DMS 273 (cell line): Measurements from ENCODE around the gene ARHGEF9.
A peak's percentile ranks its signal among the peaks of the same experiment; 100 is the strongest.

Experiments
- DNase-seq: peaks from one replicate; lab custom pipeline; 2025; ENCODE audit not compliant: unreplicated experiment; lab: John Stamatoyannopoulos, UW

ARHGEF9 gene

DNA sequence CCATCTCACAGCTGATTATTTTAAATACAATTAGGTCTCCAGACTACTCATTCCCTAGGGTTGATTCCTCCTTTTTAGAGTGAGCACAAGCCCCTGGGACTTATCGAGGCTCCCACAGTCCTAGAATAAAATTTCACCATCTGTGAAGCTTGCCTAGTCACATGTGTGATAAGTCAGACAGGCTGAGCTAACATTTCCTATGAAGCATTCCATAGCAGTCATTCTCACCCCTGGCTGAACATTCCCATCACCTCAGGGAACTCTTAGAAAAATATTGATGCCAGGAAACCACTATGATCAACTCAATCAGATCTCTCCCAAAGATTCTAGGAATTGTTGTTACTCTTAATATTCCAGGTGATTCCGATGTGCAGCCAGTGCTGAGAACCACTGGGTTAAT lies 37.7 kb downstream of the ARHGEF9 start:
- DNase-seq: peak; percentile 34

DNA sequence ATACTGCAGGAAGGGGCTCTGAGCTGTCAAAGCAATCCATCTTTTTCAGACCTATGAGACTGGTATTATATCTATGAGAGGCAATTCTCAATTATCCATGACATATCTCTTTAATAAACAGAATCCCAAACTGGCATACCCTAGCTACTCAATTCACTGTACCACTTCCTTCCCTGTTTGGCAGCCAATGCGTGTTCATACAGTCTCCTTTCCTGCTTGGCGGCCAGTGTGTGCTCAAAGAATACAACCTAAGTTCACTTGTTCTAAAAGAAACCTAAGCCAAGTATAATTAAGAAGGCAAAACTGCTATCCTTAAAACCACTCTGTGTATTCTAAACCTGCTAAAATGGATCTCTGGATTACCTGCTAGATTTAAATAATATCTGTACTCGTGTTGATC lies 38.3 kb downstream of the ARHGEF9 start:
- DNase-seq: no peak

DNA sequence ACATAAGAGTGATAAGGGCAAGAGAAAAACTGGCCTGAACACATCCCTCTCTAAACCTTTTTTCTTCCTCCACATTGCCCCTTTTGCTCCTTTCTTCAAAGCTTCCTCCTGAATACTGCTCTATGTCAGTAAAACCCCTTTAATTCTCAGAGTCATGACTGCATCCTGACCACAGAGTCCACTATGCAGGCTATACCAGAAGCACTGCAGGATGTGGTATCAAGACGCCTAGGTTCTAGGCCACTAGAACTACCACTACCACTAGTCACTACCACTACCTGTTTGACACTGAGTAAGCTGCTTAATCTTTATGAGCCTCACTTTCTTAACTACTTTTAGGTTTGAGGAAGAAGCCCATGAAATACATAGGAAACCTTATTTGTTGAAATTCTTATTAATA lies 38.7 kb downstream of the ARHGEF9 start:
- no peak for DNase-seq

DNA sequence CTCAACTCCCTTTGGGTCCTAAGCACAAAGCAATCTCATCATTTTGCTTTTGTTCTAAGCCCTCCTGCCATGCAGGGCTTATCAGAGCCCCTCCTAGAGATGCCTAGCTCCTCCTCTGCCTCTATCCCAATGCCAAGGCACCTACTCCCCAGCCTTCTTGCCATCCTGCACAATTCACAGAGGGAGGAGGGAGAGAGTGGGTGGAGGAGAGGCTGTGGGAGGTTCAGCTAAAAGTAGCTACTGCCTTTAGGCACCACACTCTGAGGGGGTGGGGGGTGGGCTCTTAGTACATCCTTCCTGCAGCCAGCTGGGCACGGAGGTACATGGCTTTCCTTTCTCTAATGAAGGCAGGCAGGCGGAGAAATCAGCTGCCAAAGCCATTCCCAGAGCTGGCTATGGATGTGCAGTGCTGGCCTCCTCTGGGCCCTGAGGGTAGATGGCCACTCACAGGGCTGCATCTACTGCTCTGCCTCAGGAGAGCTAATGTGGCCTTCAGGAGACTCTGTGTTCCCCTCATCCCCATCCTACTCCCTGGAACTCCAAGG lies 40.1 kb downstream of the ARHGEF9 start:
- DNase-seq: no peak

DNA sequence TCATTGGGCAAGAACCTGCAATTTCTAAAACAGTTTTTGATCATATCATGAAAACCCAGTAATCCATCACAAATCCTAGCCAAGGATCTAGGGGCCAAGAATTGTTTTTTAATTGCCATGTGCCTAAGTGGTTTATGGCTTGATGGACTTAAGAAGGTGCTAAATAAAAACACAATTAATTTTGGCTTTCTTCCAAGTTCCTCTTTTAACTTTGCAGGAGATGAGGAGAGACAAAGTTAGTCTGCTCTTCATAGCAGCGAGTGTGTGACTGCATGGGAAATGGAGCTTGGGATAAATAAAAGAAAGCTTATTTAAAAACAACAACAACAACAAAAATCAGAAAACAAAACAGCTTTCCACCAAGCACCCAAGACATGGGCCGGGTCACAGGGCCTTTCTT lies 41.4 kb downstream of the ARHGEF9 start:
- no peak for DNase-seq

GRCh38 chrX:63740382-63740781 lies 44.6 kb downstream of the ARHGEF9 start:
- no peak for DNase-seq

- no peak for DNase-seq
Observed at GRCh38 chrX:63739885-63740284, 45.1 kb downstream of the ARHGEF9 start.

DNA sequence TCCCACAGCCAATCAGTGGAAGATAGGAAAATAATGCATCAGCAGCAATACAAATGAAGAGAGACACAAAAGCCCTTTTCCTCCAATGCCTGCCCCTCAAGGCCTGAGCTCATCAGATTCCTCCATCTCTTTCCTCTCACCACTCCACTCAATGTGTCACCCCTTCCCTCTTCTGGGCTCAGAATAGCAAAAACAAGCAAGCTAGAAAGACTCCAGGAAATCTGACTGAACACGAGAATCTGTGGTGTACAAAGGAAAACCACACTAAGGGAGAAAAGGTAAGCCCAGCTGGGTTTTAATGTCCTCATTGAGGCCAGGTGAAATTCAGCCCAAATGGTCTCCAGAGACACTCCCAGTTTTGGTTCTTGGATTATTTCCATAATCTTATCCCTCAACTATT lies 46.3 kb downstream of the ARHGEF9 start:
- no peak for DNase-seq

DNA sequence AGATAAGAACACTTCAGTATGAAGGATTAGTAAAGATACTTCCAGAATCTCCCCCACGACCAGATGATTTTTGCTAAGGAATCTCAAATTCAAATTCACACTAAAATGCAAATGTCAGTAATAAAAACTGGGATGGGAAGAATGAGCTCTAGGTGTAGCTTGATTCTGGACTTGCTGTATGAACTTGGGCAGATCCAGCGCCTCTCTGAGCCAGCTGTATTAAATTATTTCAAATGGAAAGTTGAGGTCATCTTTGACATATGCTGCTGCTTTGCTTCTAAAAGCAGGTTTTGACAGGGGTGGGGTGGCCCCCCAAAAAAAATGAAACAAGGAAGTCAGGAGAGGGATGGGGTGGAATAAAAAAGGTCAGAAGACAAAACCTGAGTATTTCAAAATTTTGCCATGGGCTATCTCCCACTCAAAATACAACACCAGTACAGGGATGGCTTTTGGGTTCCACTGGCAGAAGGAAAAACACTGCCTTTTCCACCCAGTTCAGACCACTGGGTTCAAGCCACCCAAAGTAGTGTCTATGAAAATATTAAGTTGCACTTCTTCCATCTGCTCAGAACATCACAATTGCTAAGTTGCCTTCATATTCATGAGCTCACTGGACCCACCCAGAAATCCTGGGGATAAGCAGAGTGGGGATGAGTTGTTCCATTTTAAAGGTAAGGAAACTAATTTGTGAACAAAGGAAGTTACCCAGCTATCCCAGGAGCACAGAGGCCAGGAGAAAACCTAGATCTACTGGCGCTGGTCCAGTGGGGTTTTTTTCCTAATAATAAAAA lies 47.7 kb downstream of the ARHGEF9 start:
- DNase-seq: no peak

DNA sequence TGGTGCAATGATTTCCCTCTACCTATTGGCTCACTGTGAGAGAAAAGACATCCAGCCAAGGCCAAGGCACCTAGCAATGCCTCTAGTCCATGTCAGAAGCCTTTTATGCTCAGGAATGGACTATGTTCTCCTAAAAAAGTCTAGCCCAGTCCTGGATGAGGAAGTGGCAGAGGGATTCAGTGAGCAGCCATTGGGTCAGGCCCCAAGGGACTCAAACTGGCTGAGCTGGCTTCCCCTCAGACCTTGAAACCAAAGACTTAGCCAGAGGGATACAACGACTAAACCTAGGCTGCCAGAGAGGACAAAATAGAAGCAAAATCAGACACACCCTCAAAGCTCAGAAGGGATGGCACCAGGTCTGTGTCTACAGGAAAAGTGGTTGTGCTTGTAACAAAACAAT lies 49.1 kb downstream of the ARHGEF9 start:
- DNase-seq: no peak

DNA sequence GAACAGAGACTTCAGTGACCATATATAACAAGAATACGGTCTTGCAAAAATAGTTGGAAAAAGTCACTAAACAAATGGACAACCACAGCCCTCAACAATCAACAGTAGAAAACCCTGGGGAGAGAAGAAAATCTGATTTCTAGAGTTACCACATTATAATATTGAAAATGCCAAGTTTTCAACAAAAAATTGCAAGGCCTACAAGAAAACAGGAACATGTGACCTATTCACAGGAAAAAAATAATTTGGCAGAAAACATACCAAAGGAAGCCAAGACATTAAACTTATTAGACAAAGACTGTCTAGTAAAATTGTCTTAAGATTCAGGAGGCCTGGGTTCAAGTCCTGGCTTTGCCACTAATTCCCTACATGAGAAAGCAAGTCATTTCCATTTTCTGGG lies 64.7 kb downstream of the ARHGEF9 start:
- no peak for DNase-seq

DNA sequence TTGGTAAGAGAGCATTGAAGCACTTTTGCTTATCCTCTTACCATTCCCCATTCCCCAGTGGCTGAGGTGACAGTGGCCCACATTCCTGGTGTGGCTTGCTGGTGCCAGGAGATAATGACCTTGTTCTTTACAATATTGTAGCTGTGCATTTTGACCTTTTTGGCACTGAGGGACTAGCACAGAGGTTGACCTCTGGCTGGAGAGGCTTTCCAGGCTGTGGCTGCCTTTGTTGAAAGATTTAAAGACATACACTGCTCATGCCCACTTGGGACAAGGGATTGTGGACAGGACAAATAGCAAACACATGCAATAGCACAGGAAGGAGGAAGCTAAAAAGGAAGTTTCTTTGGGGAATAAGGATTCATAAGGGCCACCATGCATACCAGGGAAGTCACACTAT lies 65.4 kb downstream of the ARHGEF9 start:
- no peak for DNase-seq

DNA sequence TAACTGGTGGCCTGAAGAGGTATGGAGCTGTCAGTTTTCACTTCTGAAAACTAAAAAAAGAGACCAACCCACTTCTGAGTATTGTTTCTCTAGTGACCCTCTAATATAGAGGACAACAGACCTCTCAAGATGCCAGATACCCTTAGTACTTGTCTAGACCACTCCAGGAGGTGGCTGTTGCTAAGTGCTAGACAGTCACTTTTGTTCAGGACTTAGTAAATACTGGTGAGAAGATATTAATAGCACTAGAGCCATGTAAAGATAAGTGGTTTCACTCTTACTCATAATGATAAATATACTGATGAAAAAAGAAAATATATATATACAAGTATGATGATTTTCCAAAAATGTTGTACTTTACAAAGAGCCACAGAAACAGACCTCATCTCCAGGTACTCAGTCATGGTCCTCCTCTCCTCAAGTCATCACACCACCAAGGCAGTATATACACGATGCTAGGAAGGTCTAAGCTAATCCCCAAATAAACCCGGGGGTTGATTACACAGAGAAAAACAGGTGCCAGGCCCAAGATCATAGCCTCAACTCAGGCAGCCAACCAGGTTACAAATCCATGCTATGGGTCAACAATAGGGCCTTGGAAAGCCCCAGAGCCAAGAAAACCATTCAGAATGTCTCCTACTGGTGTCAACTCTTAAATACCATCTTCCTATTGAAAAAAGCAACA lies 66.9 kb downstream of the ARHGEF9 start:
- DNase-seq: no peak

DNA sequence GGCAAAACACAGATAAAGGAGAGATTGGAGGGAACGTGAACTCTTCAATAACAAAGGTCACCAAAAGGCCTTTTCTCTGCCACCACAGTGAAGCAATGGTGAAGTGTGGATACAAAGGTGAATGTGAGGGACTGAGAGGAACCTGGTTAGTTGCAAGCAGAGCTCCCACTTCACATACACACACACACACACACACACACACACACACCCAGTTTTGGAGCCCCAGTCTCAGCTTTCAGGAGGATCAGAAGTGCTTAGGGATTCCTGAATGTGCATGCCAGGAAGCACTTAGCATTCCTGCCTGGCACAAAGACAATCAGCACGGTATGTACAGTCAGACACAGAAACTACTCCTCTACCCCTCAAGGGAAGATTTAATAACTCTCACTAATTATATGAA lies 71.5 kb downstream of the ARHGEF9 start:
- DNase-seq: no peak

DNA sequence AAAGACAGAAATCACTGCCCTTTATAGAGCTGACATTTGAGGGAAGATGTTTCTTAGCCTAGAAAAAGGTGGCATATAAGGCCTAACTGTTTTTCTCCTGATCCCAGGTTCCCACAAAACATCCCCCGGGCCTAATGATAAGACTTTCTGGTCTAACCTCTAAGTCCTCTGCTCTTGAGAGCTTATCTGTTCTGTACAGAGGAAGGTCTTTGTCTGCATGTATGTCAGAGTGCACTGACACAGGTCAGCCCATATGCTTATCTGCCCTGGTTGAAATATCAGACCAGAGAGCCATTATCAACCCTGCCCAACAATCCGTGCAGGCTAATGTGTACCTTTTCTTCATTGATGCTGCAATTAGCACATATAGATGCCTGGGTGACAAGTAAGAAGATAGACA lies 76.2 kb downstream of the ARHGEF9 start:
- no peak for DNase-seq

- DNase-seq: no peak
Observed at GRCh38 chrX:63702556-63702955, 82.5 kb downstream of the ARHGEF9 start.

DNA sequence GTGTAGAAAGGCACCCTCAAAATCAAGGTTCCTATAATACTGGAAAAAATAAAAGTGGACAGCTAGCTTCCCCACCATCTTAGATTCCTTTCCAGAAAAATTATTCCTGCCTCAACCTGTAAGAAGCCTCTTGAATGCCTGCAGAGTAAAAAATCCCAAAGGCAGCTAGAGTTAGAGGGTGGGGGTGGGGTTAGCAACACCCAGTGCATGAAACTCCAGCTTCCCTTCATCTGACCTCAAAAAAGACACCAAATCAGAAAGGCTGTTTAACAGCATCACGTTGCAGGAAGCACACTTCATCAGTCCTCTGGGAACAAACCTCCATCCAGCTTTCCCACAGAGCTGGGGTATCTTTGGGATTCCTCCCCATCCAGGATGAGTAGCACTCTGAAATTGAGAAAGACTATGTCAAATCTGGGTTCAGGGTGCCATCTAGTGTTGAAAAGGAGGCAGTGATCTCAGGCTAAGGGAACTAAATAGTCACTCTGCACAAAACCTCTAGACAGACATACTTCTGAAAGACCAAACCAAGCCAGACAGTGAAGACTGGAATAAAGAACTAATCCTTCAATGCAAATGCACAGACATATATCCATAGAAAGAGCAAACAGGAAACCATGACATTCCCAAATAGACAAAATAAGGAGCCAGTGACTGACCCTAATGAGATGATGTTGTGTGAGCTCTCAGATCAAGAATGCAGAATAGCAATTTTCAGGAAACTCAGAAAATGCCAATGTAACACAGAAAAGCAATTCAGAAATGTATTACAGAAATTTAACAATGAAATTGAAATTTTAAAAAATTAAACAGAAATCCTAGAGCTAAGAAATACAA lies 97.9 kb downstream of the ARHGEF9 start:
- peak; percentile 74 for DNase-seq

DNA sequence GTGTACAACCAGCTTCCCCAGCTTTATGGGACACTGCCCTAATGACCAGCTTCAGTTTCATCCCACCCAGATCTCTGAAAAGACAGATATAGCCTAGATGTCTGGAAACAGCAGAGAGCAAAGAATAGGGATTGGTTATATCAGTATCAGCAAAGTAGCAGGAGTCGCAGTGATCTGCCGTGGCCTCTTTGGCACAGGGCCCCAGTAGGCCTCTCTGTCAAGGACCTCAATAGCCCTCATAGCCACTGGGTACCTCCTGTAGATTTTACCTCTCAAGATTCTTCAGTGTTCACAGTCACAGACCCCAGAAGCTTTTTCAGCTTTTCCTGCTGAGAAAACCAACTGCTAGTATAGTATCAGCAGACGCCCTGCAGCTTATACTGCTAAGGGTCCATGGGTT lies 104.6 kb downstream of the ARHGEF9 start:
- DNase-seq: no peak

- DNase-seq: no peak
Observed at GRCh38 chrX:63679432-63679831, 105.6 kb downstream of the ARHGEF9 start.

- DNase-seq: no peak
Observed at GRCh38 chrX:63675716-63676115, 109.3 kb downstream of the ARHGEF9 start.

GRCh38 chrX:63673896-63674295 lies 111.1 kb downstream of the ARHGEF9 start:
- DNase-seq: no peak

GRCh38 chrX:63664741-63665140 lies 120.3 kb downstream of the ARHGEF9 start:
- DNase-seq: no peak
